Chondrocyte (in vitro differentiated cells): ENCODE results near the gene HELB. TPM values are rescaled to one million over a fixed set of nuclear protein-coding genes. Genes with fewer than 3 reads are reported as not detected.

Source experiments
- DNase-seq: peaks from one replicate; pipeline ENCODE4 v3.0.0; 2021; ENCODE audit warnings: mixed read lengths, low spot score
- H3K27ac Mint-ChIP-seq: one replicate; pipeline ENCODE4 v1.8.0; 2021; ENCODE audit warnings: mild to moderate bottlenecking, moderate library complexity, mixed read lengths; ENCODE audit not compliant: unreplicated experiment
- H3K27me3 Mint-ChIP-seq: 2 replicates; pipeline ENCODE4 v1.8.0; 2021; ENCODE audit warnings: low read depth, mixed read lengths
- H3K36me3 Mint-ChIP-seq: 2 replicates; pipeline ENCODE4 v1.8.0; 2021; ENCODE audit warnings: low read depth, mixed read lengths
- H3K4me1 Mint-ChIP-seq: 2 replicates; pipeline ENCODE4 v1.8.0; 2021; ENCODE audit warnings: low read depth, mild to moderate bottlenecking, mixed read lengths
- H3K4me3 Mint-ChIP-seq: one replicate; pipeline ENCODE4 v1.8.0; 2021; ENCODE audit warnings: mild to moderate bottlenecking, moderate library complexity, mixed read lengths; ENCODE audit not compliant: unreplicated experiment
- H3K9me3 Mint-ChIP-seq: 2 replicates; pipeline ENCODE4 v1.8.0; 2021; ENCODE audit warnings: low read depth, mixed read lengths
- CTCF ChIP-seq: fragments of 200-600 bp; sonication (generic); IDR thresholded peaks from 2 replicates; pipeline ENCODE4 v1.5.0; 2021; ENCODE audit warnings: antibody characterized with exemption, mild to moderate bottlenecking, moderate library complexity
- total RNA-seq: library from RNA; stranded (reverse); gene quantifications from 3 replicates; pipeline ENCODE4 v1.2.1, GENCODE V29; 2021

HELB gene
- total RNA-seq, 1 donor from 2014 or later = 2.3 TPM

- Mint-ChIP-seq H3K36me3 (peaks cover 6% of the 10 kb centered on the region), H3K4me3 (no peak overlapping the region), H3K9me3 (no peaks in the 10 kb centered on the region), H3K27ac (no peak overlapping the region), H3K27me3 (no peaks in the 10 kb centered on the region), H3K4me1 (peaks cover 4% of the 10 kb centered on the region)
- DNase-seq = no peak
- no peak for TF ChIP-seq CTCF
Measured at GRCh38 chr12:66309606-66310005, 7.3 kb downstream of the HELB start.

GRCh38 chr12:66312189-66312588, 9.9 kb downstream of the HELB start:
- no peak for DNase-seq
- Mint-ChIP-seq H3K4me3 (no peak overlapping the region), H3K9me3 (no peaks in the 10 kb centered on the region), H3K27me3 (no peaks in the 10 kb centered on the region), H3K36me3 (peaks cover 6% of the 10 kb centered on the region), H3K4me1 (no peaks in the 10 kb centered on the region), H3K27ac (no peak overlapping the region)
- TF ChIP-seq CTCF = no peak

DNA sequence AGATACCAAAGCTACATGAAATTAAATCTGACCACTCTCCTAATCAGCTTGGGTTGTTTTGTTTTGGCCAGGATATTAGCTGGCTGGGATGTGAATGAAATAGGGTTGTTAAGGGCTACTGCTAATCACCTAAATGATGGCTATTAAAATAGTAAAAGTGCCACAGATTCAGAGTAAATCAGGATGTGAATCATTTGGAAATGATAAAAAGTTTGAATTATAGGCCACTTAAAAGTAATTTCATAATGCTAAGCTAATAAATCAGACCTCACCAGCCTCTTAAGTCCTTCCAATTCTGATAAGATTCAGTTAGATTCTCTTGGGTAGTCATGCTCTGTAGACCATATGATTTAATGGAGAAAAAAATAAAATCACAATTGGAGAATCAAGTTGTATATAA, 12.0 kb downstream of the HELB start:
- DNase-seq = no peak

DNA sequence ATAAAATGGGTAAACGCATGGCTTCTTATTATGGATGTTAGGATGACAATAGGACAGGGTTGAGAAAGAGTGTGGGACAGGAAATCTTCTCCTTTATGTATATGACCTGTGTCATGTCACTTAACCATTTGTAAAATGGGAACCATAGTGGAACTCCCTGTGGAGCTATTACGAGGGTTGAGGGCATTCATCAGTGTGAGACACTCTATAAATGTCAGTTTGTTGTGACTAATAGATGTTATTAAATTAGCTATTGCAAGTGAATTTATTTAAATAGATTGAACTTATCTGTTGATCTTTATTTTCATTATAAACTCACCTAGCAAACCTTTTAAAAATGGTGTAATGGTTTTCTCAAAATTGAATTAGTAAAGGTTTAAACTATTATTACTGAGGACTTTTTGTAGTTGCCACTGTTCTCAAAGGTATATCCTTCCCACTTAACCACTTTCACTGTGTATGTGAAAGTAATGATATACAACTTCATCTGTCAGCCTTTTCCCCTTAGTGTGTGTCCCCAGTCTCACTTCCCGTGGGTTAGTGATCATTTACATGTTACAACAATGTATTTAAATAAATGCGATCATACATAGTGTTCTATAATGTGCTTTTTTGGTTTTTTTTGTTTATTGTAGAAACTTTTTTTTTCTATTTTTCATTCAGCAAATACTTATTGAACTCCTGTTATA, 17.1 kb downstream of the HELB start:
- TF ChIP-seq CTCF = no peak
- peaks cover 8% of the 10 kb centered on the region for H3K36me3 Mint-ChIP-seq
- H3K9me3 Mint-ChIP-seq = no peaks in the 10 kb centered on the region
- no peak overlapping the region for H3K4me3 Mint-ChIP-seq
- no peak overlapping the region for H3K27ac Mint-ChIP-seq
- H3K27me3 Mint-ChIP-seq = no peaks in the 10 kb centered on the region
- DNase-seq = no peak
- H3K4me1 Mint-ChIP-seq = no peaks in the 10 kb centered on the region

More for the DNA sequence above, 12.0 kb downstream of the HELB start:
- Mint-ChIP-seq H3K27me3 (no peaks in the 10 kb centered on the region), H3K9me3 (no peaks in the 10 kb centered on the region), H3K36me3 (peaks cover 7% of the 10 kb centered on the region), H3K4me1 (no peaks in the 10 kb centered on the region), H3K27ac (no peak overlapping the region), H3K4me3 (no peak overlapping the region)
- TF ChIP-seq CTCF = no peak

- H3K9me3 Mint-ChIP-seq = no peaks in the 10 kb centered on the region
- TF ChIP-seq CTCF = no peak
- no peaks in the 10 kb centered on the region for H3K4me1 Mint-ChIP-seq
- H3K4me3 Mint-ChIP-seq = no peak overlapping the region
- peaks cover 8% of the 10 kb centered on the region for H3K36me3 Mint-ChIP-seq
- H3K27me3 Mint-ChIP-seq = no peaks in the 10 kb centered on the region
- no peak overlapping the region for H3K27ac Mint-ChIP-seq
- DNase-seq = no peak
Measured at GRCh38 chr12:66320996-66321395, 18.7 kb downstream of the HELB start.
